HUES6 (cell line): ENCODE measurements around the gene MBNL1.

ENCODE experiments used
- H3K27ac ChIP-seq: 2 replicates; pipeline ENCODE4 v1.7.0; 2013; ENCODE audit warnings: low read depth, mild to moderate bottlenecking, low read length, inconsistent platforms
- H3K27me3 ChIP-seq: 2 replicates; pipeline ENCODE4 v1.6.1; 2013; ENCODE audit warnings: low read length; ENCODE audit not compliant: control insufficient read depth, insufficient read depth
- H3K36me3 ChIP-seq: 2 replicates; pipeline ENCODE4 v1.6.1; 2013; ENCODE audit warnings: low read length; ENCODE audit not compliant: control insufficient read depth, insufficient read depth
- H3K4me1 ChIP-seq: 2 replicates; pipeline ENCODE4 v1.6.1; 2013; ENCODE audit warnings: low read length; ENCODE audit not compliant: control insufficient read depth, insufficient read depth
- H3K4me3 ChIP-seq: 2 replicates; pipeline ENCODE4 v1.5.1; 2013; ENCODE audit warnings: low read depth, low read length
- H3K9ac ChIP-seq: one replicate; pipeline ENCODE4 v1.6.1; 2013; ENCODE audit warnings: mild to moderate bottlenecking, low read length
- H3K9me3 ChIP-seq: 2 replicates; pipeline ENCODE4 v1.6.1; 2013; ENCODE audit warnings: low read depth, low read length; ENCODE audit not compliant: control insufficient read depth, insufficient read depth

Gene MBNL1

DNA sequence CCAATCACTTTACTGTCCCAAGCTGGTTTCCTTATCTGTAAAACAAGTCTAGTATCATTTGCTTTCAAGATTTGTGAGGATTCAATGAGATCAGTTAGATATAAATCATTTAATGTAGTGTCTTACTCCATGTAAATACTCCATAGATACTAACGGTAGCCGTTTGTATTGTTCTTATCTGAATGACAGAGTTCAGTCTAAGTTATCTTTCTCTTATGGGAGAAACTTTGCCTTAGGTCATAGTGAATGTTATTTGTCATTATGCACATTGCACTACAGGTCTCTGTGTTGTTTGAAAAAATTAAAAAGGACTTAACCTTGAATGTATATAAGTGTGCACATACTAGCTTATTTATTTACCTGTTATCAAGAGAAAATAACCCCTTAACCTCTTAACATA lies 44.7 kb downstream of the MBNL1 start:
- no peaks in the 10 kb centered on the region for H3K36me3 ChIP-seq
- H3K9me3 ChIP-seq = no peaks in the 10 kb centered on the region
- no peak overlapping the region for H3K9ac ChIP-seq
- H3K4me1 ChIP-seq = peaks cover 3% of the 10 kb centered on the region
- no peak overlapping the region for H3K27ac ChIP-seq
- H3K27me3 ChIP-seq = no peaks in the 10 kb centered on the region
- no peak overlapping the region for H3K4me3 ChIP-seq

DNA sequence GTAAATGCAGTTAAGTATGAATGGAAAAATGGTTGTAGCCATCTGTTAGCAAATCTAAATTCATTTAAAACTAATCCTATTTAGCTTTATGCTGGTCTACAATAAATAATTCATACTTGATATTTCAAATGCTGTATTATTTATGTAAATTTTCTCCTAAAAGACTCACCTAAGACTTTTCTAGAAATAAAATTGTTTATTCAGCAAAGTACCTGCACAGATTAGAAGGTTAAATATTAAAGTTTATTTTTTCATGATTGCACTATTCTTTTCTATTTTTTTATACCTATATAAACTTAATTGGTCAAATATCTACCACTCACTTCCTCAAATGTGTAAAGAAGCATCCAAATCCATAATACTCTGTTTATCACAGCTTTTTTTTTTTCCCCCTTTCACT lies 45.2 kb downstream of the MBNL1 start:
- Histone ChIP-seq H3K27me3 (no peaks in the 10 kb centered on the region), H3K27ac (no peak overlapping the region), H3K36me3 (no peaks in the 10 kb centered on the region), H3K4me3 (no peak overlapping the region), H3K9me3 (no peaks in the 10 kb centered on the region), H3K4me1 (no peaks in the 10 kb centered on the region), H3K9ac (no peak overlapping the region)

DNA sequence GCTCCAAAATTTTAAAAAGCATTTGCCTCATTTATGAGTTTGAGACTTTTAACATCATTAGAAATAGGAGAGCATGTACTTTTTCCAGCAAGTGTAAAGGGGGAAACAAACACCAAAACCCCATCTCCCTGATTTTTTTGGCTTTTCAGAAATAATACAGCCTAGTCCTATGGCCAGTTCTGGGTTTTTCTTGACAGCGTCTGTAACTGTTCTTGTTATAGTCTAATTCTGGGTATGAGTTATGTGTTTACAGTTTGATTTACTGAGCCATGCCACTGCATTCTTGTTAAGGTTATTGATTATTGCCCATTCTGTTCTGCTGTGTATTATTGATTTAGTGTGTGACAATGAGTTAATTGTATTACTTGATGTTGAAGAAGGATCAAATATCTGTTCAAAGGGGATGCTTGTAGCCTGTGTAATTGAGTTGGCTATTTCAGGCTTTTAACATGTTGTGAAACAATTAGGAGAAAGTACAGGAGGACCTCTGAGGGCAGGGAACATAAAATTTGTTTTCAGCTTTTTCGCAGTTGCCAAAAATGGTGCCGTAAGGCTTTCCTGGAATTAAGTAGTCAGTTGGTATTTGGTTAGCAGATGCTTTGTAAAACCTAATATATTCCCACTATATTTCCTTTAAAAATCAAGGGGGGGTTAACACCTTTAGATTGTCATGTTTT lies 46.1 kb downstream of the MBNL1 start:
- H3K9me3 ChIP-seq = no peaks in the 10 kb centered on the region
- H3K9ac ChIP-seq = no peak overlapping the region
- no peak overlapping the region for H3K27ac ChIP-seq
- no peaks in the 10 kb centered on the region for H3K36me3 ChIP-seq
- H3K4me1 ChIP-seq = no peaks in the 10 kb centered on the region
- no peak overlapping the region for H3K4me3 ChIP-seq
- H3K27me3 ChIP-seq = no peaks in the 10 kb centered on the region

DNA sequence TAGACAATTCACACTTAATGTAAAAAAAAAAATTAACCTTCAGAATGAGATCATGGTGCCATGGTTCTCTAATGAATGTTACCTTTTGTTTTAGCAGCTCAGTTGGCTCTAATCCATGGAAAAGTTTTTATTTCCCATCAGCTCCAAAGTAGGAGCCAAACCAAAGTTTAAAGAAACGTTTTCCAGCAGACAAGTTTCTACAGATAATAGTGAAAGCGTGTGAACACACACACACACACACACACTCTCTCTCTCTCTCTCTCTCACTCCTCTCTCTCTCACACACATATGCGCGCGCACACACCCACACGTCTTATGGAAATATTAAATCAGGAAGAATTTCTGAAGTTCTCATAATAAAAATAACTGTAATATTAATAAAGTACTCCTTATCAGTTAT lies 46.9 kb downstream of the MBNL1 start:
- Histone ChIP-seq H3K4me3 (no peak overlapping the region), H3K9ac (no peak overlapping the region), H3K27ac (no peak overlapping the region), H3K27me3 (no peaks in the 10 kb centered on the region), H3K9me3 (no peaks in the 10 kb centered on the region), H3K36me3 (no peaks in the 10 kb centered on the region), H3K4me1 (no peaks in the 10 kb centered on the region)

DNA sequence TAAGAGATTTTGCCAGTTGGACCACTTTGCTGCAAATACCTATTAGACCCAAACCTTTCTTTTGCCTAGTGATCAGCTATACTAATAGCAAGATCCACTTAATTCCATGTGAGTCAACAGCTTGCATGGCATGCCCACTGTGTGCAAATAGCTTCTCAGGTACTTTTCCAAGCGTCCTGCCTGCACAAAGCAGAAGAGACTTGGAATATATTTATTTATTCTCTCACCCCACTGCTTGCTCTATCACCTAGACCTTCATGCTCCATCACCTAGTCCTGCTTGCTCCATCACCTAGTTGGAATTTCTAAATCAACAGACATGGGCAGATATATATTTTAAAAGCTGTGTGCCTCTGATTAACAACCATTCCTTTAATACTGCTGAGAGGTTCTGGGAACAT lies 47.6 kb downstream of the MBNL1 start:
- Histone ChIP-seq H3K4me1 (no peaks in the 10 kb centered on the region), H3K9me3 (no peaks in the 10 kb centered on the region), H3K27ac (no peak overlapping the region), H3K27me3 (no peaks in the 10 kb centered on the region), H3K36me3 (no peaks in the 10 kb centered on the region), H3K4me3 (no peak overlapping the region), H3K9ac (no peak overlapping the region)

DNA sequence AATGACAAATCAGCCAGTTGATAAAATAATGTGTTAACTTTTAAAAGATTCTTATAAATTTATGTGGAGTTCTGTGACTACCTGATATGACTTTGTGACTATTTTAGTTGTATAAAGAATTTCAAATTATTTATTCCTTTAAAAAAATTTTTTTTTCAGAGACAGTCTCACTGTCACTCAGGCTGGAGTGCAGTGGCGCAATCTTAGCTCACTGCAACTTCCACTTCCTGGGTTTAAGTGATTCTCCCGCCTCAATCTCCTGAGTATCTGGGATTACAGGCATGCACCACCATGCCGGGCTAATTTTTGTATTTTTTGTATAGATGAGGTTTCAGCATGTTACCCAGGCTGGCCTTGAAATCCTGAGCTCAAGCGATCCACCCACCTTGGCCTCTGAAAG lies 48.5 kb downstream of the MBNL1 start:
- H3K4me1 ChIP-seq = no peaks in the 10 kb centered on the region
- no peaks in the 10 kb centered on the region for H3K36me3 ChIP-seq

DNA sequence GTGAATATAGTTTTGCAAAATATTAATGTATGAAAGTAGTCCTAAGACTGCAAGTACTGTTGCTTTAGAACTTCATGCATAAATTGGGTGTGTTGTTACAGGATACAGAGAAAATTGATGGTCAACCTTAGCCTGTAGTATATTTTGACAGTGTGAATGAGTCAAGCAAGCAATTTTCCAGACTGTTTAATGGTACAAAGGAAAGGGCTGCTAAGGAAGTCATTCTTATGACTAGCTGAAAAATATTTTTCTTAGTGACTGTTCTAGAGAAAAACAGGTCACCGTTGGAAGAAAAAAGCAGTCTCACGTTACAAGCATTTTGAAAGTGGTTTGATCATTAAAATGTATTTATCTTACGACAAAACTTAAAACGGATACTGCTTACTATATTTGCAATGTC lies 49.2 kb downstream of the MBNL1 start:
- no peak overlapping the region for H3K9ac ChIP-seq
- H3K4me3 ChIP-seq = no peak overlapping the region
- H3K27ac ChIP-seq = no peak overlapping the region
- no peaks in the 10 kb centered on the region for H3K36me3 ChIP-seq
- H3K4me1 ChIP-seq = no peaks in the 10 kb centered on the region
- no peaks in the 10 kb centered on the region for H3K27me3 ChIP-seq
- H3K9me3 ChIP-seq = no peaks in the 10 kb centered on the region

More for the DNA sequence above, 48.5 kb downstream of the MBNL1 start:
- no peak overlapping the region for H3K27ac ChIP-seq
- H3K9ac ChIP-seq = no peak overlapping the region
- H3K27me3 ChIP-seq = no peaks in the 10 kb centered on the region
- H3K9me3 ChIP-seq = no peaks in the 10 kb centered on the region
- no peak overlapping the region for H3K4me3 ChIP-seq

DNA sequence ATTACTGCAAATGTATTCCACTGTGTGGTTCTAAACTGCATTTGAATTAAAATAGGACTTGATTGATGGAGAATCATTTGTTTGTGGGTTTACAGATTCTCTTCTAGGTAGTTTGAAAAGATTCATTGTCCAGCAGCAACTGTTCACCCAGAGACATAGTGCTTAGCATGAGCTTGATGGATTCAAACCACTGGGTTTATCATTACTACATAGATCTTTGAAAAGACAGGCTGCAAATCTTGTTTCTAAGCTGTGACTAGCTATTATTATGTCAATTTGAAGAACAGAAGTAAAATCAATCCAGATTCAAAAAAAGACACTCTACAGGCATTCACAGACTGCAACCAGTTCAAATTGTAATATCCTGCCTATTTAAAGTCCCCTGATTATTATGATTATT lies 49.8 kb downstream of the MBNL1 start:
- no peaks in the 10 kb centered on the region for H3K4me1 ChIP-seq

DNA sequence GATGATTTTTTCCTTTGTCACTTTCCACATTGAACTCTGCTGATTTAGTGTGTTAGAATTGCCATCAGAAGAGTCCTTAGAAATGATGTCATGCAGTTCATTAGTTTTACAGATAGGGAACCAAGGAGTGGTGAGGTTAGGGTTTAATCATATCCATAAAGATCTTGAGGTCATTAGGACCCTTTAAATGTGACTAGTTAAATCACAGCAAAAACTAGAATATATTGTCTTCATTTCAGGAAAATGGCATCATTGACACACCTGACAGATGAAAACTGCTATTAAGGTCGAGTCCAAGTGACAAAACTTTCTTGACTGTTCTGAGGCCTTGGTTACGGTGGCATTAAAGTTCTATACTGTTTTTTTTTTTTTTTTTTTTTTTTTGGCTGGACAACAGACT lies 50.5 kb downstream of the MBNL1 start:
- H3K9ac ChIP-seq = no peak overlapping the region
- H3K27me3 ChIP-seq = no peaks in the 10 kb centered on the region
- H3K36me3 ChIP-seq = no peaks in the 10 kb centered on the region
- H3K4me3 ChIP-seq = no peak overlapping the region
- no peaks in the 10 kb centered on the region for H3K4me1 ChIP-seq
- H3K27ac ChIP-seq = no peak overlapping the region
- no peaks in the 10 kb centered on the region for H3K9me3 ChIP-seq

More for the DNA sequence above, 49.8 kb downstream of the MBNL1 start:
- no peak overlapping the region for H3K4me3 ChIP-seq
- H3K9me3 ChIP-seq = no peaks in the 10 kb centered on the region
- no peaks in the 10 kb centered on the region for H3K27me3 ChIP-seq
- H3K36me3 ChIP-seq = no peaks in the 10 kb centered on the region
- H3K27ac ChIP-seq = no peak overlapping the region
- no peak overlapping the region for H3K9ac ChIP-seq

DNA sequence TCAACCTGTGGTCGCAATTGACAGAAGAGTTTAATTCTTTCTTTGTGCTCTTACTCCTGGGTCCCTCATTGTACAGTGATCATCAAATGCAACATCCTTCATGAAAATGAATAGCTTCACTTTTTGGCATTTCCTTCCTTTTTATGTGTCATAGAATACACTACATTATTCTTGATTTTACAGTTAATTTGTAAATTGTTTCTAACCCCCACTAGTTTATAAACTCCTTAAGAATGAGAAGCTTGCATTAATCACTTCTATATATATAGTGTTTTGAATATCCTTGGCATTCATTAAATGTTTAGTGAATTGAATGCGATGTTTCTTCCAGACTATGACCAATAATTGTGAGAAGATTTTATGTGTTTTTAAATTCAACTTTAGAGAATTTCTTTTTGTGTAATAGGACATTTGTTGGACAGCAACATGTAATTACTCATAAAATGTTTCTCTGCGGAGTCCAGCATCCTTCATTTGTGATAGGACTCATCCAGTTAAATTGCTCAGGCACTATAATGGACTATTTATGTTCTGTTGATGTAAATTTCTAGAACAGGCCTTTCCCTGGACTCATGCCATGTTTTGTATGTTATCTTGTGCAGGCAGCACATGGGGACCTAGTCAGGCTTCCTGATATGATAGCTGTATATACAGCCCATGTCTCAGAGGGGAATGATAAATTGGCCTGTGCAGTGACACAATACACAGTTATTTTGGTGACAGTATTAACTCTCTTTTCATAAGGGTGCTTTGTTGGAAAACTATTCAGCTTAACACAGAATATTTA lies 51.3 kb downstream of the MBNL1 start:
- H3K36me3 ChIP-seq = no peaks in the 10 kb centered on the region
- no peak overlapping the region for H3K4me3 ChIP-seq
- no peak overlapping the region for H3K9ac ChIP-seq
- no peaks in the 10 kb centered on the region for H3K27me3 ChIP-seq
- no peak overlapping the region for H3K27ac ChIP-seq
- H3K9me3 ChIP-seq = no peaks in the 10 kb centered on the region
- H3K4me1 ChIP-seq = no peaks in the 10 kb centered on the region

DNA sequence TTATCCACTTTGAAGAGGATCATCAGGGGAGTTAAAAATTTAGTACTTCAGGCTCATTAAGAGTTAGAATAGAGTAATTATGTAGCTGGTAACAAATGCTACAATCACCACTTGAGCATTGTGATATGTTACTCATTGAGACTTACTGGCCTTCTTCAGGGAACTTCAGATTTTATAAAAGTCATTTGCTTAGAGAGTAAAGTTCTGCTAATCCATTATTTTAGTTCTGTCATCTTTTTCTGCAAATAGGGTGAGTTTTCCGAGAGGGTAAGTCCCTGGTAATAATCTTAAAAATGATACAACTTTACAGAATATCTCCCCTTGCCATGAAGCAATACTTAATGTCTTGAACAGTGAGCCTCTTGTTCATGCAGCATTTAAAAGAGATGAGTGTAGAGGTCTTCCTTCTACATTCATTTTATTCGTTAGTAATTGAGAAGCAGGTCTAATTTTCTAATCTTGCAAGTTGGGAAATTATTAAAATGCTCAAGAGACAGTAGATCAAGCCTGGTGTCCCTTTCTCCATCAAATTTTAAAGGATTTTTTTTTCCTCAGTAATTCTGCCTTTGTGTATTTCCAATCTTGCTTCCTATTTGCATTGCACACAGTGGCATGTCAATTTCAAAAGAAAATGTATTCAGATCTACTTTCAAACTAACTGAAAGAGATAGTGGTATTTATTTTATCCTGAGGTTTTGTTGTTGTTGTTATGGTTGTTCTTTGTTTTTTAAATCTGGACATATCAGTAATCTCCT lies 52.6 kb downstream of the MBNL1 start:
- Histone ChIP-seq H3K27ac (no peak overlapping the region), H3K4me3 (no peak overlapping the region), H3K27me3 (no peaks in the 10 kb centered on the region), H3K9ac (no peak overlapping the region), H3K36me3 (no peaks in the 10 kb centered on the region), H3K9me3 (no peaks in the 10 kb centered on the region), H3K4me1 (no peaks in the 10 kb centered on the region)
